ENCODE results near the gene KLHL20. TPM values are rescaled to one million over a fixed set of nuclear protein-coding genes. Genes with fewer than 3 reads are reported as not detected.
"Not testable (repeated sequence)": the region's sequence is repeated elsewhere in the genome, so short reads cannot be mapped to it uniquely, and the experiment has no call there.

The KLHL20 gene
- total and polyA plus RNA-seq, 2 of the 8 experiments (the other 6 are each of a cell fraction or from before 2014, with no cell fraction given), result 4.9 to 12.3 TPM

GRCh38 chr1:173731331-173731730 lies 16.6 kb downstream of the KLHL20 start:
- H4K20me1 ChIP-seq (replicated peaks in 1 of 2; ENCODE audit: control insufficient read depth in 1 of 2, insufficient read depth in 2 of 2, low read length in 2 of 2); H3K56ac ChIP-seq (replicated peaks; ENCODE audit: insufficient read length, low read depth, low read length); POLR2A ChIA-PET (ENCODE audit: partially characterized antibody); H3K4me2 ChIP-seq (ENCODE audit: insufficient read depth in 1 of 2, low read depth in 2 of 2, low read length in 2 of 2); H2AFZ ChIP-seq (ENCODE audit: low read length); H4K91ac ChIP-seq (replicated peaks; ENCODE audit: insufficient read length, low read length); H3K23me2 ChIP-seq (ENCODE audit: low read depth, low read length); H3K14ac ChIP-seq (ENCODE audit: insufficient read length); H2BK15ac ChIP-seq (ENCODE audit: low read length); H2AK5ac ChIP-seq (ENCODE audit: low read depth, low read length); H4K8ac ChIP-seq (ENCODE audit: extremely low read depth, insufficient read depth, low read length); H3K79me2 ChIP-seq (ENCODE audit: control insufficient read depth in 1 of 2, insufficient read depth in 2 of 2, low read length in 2 of 2); DNase-seq (ENCODE audit: low read depth in 1 of 2, low spot score in 2 of 2); H3K23ac ChIP-seq (ENCODE audit: insufficient read length); H4K5ac ChIP-seq (ENCODE audit: insufficient read length, low read depth, low read length); H3K9ac ChIP-seq (replicated peaks in 1 of 4; ENCODE audit: extremely low read depth in 1 of 4, low read depth in 3 of 4, low read length in 3 of 4); H3K4me3 ChIP-seq (ENCODE audit: extremely low read depth in 1 of 4, insufficient read depth in 2 of 4, low read depth in 3 of 4, low read length in 4 of 4); H3K18ac ChIP-seq (ENCODE audit: extremely low read depth, low read length); H2BK5ac ChIP-seq (ENCODE audit: low read depth, low read length); H2BK12ac ChIP-seq (ENCODE audit: low read depth, low read length); H3K27me3 ChIP-seq (replicated peaks in 1 of 4; ENCODE audit: control insufficient read depth in 3 of 4, extremely low read depth in 1 of 4, insufficient read depth in 3 of 4, low read length in 3 of 4); H2BK120ac ChIP-seq (replicated peaks; ENCODE audit: low read depth, low read length); H3K79me1 ChIP-seq (ENCODE audit: low read depth, low read length); H3K9me3 ChIP-seq (ENCODE audit: insufficient read depth in 2 of 2, low read depth in 1 of 2, low read length in 1 of 2); FAIRE-seq; H2BK20ac ChIP-seq (ENCODE audit: low read length); H3K27ac ChIP-seq (ENCODE audit: low read depth, low read length); H3K4ac ChIP-seq (replicated peaks; ENCODE audit: insufficient read length, low read depth, low read length); H3K4me1 ChIP-seq (replicated peaks in 1 of 4; ENCODE audit: control insufficient read depth in 3 of 4, insufficient read depth in 4 of 4, low read length in 3 of 4); CTCF ChIA-PET (ENCODE audit: partially characterized antibody): not testable (repeated sequence)
- WGBS, 2 experiments (ENCODE audit: extremely low coverage in 1 of 2, insufficient coverage in 1 of 2, insufficient read length in 1 of 2, insufficient replicate concordance in 2 of 2, low coverage in 1 of 2, low lambda C conversion rate in 2 of 2, missing lambda C conversion rate in 1 of 2), result 96% methylated on average over 1 of the region's 1 CpG; no CpG with 5 or more reads in 1 of the 2 experiments
- peaks cover 0 to 10% (median 5%) of the 10 kb centered on the region in 4 experiments; a peak in 2 of 8 replicates for H3K36me3 ChIP-seq (ENCODE audit: control insufficient read depth in 2 of 4, insufficient read depth in 4 of 4, low read length in 3 of 4)

Measured in H1 (cell line).